Measurements from ENCODE around the gene RANBP17. TPM values are rescaled to one million over a fixed set of nuclear protein-coding genes. Genes with fewer than 3 reads are reported as not detected.

Gene RANBP17
- total and polyA plus RNA-seq, 2 experiments from 2014 or later = 10.9 to 20.0 TPM

DNA sequence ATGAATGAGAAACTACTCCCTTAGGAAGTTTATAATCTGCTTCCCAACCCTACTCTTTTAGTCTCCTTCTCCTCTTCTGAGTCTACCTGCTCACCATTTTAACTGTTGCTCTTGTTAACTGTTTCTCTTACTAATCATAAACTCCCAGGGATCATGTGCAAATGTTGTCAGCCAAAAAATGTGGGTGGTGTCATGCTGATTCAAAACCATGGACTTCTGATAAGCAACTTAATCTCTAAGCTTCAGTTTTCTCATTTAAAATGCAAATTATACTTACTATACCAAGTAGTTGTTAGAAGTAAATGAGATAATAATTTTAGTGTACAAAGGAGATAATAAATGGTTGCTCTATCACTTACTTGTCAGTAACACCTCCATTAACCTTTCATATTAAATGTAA, 401.4 kb downstream of the RANBP17 start:
- Histone ChIP-seq H3K4me1 (ENCODE audit: low read depth) (no peaks in the 10 kb centered on the region), H3K4me3 (no peak overlapping the region), H3K9me3 (ENCODE audit: low read depth) (no peaks in the 10 kb centered on the region), H3K27me3 (no peaks in the 10 kb centered on the region), H3K36me3 (no peaks in the 10 kb centered on the region), H3K27ac (no peak overlapping the region)
- TF ChIP-seq, protein P1, sequence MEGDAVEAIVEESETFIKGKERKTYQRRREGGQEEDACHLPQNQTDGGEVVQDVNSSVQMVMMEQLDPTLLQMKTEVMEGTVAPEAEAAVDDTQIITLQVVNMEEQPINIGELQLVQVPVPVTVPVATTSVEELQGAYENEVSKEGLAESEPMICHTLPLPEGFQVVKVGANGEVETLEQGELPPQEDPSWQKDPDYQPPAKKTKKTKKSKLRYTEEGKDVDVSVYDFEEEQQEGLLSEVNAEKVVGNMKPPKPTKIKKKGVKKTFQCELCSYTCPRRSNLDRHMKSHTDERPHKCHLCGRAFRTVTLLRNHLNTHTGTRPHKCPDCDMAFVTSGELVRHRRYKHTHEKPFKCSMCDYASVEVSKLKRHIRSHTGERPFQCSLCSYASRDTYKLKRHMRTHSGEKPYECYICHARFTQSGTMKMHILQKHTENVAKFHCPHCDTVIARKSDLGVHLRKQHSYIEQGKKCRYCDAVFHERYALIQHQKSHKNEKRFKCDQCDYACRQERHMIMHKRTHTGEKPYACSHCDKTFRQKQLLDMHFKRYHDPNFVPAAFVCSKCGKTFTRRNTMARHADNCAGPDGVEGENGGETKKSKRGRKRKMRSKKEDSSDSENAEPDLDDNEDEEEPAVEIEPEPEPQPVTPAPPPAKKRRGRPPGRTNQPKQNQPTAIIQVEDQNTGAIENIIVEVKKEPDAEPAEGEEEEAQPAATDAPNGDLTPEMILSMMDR (IDR thresholded peaks at IDR 0.05; ENCODE audit: low read depth, low read length) = no peak
- DNase-seq (ENCODE audit: low read depth in 1 of 2, low spot score in 1 of 2) = no peak

DNA sequence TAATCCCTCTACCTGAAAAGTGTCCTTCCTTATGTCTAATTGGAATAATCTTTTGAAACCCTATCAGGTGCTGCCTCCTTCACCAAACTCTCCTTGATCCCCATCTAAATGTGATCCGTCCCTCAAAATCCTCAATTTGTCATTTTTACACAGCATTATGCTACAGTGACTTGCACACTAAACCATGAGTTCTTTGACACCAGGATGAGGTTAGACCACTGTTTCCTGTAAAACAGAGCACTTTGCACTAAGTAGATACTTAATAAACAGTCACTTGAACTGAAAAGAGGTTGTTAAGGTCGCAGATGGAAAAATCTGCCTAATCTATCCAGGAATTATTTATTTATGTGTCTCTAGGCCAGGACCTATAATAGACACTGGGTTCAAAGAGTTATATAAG, 403.0 kb downstream of the RANBP17 start:
- Histone ChIP-seq H3K36me3 (no peaks in the 10 kb centered on the region), H3K4me3 (no peak overlapping the region), H3K27ac (no peak overlapping the region), H3K9me3 (ENCODE audit: low read depth) (no peaks in the 10 kb centered on the region), H3K4me1 (ENCODE audit: low read depth) (no peaks in the 10 kb centered on the region), H3K27me3 (no peaks in the 10 kb centered on the region)
- DNase-seq (ENCODE audit: low read depth in 1 of 2, low spot score in 1 of 2) = no peak
- TF ChIP-seq, protein P1 (IDR thresholded peaks at IDR 0.05; ENCODE audit: low read depth, low read length) = no peak

- TF ChIP-seq, protein P1 (IDR thresholded peaks at IDR 0.05; ENCODE audit: low read depth, low read length) = no peak
- no peaks in the 10 kb centered on the region for H3K36me3 ChIP-seq
- no peak overlapping the region for H3K27ac ChIP-seq
- H3K27me3 ChIP-seq = no peaks in the 10 kb centered on the region
- no peaks in the 10 kb centered on the region for H3K4me1 ChIP-seq (ENCODE audit: low read depth)
- no peaks in the 10 kb centered on the region for H3K9me3 ChIP-seq (ENCODE audit: low read depth)
- H3K4me3 ChIP-seq = no peak overlapping the region
- DNase-seq (ENCODE audit: low read depth in 1 of 2, low spot score in 1 of 2) = no peak
These were observed 407.1 kb downstream of the RANBP17 start for GRCh38 chr5:171268700-171269620.

- H3K9me3 ChIP-seq (ENCODE audit: low read depth) = no peaks in the 10 kb centered on the region
- H3K27me3 ChIP-seq = no peaks in the 10 kb centered on the region
- DNase-seq (ENCODE audit: low read depth in 1 of 2, low spot score in 1 of 2) = peak in 1 of 2 donors; percentile 60
- no peak overlapping the region for H3K27ac ChIP-seq
- no peaks in the 10 kb centered on the region for H3K36me3 ChIP-seq
- H3K4me3 ChIP-seq = no peak overlapping the region
- TF ChIP-seq, protein P1 (IDR thresholded peaks at IDR 0.05; ENCODE audit: low read depth, low read length) = no peak
- H3K4me1 ChIP-seq (ENCODE audit: low read depth) = no peaks in the 10 kb centered on the region
These were observed 407.9 kb downstream of the RANBP17 start for GRCh38 chr5:171269717-171270116.

GRCh38 chr5:171270136-171270535, 408.3 kb downstream of the RANBP17 start:
- H3K27me3 ChIP-seq = no peaks in the 10 kb centered on the region
- H3K27ac ChIP-seq = no peak overlapping the region
- no peaks in the 10 kb centered on the region for H3K4me1 ChIP-seq (ENCODE audit: low read depth)
- no peak overlapping the region for H3K4me3 ChIP-seq
- TF ChIP-seq, protein P1 (IDR thresholded peaks at IDR 0.05; ENCODE audit: low read depth, low read length) = no peak
- no peaks in the 10 kb centered on the region for H3K36me3 ChIP-seq
- H3K9me3 ChIP-seq (ENCODE audit: low read depth) = no peaks in the 10 kb centered on the region
- DNase-seq (ENCODE audit: low read depth in 1 of 2, low spot score in 1 of 2) = peak in 1 of 2 donors; percentile 8
